ENCODE results near the gene CNNM3.

DNA sequence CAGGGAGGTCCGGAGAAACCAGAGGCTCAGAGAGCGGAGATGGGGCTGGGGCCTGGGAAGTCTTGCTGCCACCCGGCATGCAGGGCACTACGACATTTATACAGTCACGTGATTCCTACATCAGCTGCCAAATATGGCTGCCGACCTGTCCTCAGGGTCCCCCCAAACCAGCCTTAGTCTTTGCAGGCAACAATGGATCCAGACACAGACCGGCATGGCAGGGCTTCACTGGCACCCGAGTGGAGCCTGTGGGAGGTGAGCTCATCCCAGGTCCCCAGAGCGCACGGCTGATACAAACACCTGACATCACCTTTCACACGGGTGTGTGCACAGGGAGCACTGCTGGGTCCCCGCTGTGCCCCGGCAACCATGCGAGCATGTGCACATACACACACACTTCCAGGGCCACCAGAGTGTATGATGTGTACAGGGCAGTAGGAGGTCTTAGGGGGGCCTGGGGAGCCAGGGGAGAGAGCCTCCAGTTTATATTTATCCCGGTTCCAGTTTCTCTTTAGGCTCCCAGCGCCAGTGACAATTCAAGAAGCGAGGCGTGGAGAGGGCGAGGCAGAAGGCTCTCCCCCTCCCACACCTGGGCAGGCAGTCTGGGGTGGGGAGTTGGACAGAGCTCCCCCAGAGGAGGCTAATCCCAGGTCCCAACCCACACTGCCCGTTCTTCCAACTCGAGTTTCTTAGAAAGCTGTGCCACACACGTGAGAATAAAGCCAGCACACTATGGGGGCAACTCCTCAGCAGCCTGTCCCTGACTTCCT lies 51.1 kb downstream of the CNNM3 start:
- TF ChIP-seq, protein P1, sequence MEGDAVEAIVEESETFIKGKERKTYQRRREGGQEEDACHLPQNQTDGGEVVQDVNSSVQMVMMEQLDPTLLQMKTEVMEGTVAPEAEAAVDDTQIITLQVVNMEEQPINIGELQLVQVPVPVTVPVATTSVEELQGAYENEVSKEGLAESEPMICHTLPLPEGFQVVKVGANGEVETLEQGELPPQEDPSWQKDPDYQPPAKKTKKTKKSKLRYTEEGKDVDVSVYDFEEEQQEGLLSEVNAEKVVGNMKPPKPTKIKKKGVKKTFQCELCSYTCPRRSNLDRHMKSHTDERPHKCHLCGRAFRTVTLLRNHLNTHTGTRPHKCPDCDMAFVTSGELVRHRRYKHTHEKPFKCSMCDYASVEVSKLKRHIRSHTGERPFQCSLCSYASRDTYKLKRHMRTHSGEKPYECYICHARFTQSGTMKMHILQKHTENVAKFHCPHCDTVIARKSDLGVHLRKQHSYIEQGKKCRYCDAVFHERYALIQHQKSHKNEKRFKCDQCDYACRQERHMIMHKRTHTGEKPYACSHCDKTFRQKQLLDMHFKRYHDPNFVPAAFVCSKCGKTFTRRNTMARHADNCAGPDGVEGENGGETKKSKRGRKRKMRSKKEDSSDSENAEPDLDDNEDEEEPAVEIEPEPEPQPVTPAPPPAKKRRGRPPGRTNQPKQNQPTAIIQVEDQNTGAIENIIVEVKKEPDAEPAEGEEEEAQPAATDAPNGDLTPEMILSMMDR (tag by site-specific recombination; IDR thresholded peaks at IDR 0.05): no peak
- no peak for TF ChIP-seq ZNF239 (tag by site-specific recombination; IDR thresholded peaks at IDR 0.05)
- TF ChIP-seq, protein P2, sequence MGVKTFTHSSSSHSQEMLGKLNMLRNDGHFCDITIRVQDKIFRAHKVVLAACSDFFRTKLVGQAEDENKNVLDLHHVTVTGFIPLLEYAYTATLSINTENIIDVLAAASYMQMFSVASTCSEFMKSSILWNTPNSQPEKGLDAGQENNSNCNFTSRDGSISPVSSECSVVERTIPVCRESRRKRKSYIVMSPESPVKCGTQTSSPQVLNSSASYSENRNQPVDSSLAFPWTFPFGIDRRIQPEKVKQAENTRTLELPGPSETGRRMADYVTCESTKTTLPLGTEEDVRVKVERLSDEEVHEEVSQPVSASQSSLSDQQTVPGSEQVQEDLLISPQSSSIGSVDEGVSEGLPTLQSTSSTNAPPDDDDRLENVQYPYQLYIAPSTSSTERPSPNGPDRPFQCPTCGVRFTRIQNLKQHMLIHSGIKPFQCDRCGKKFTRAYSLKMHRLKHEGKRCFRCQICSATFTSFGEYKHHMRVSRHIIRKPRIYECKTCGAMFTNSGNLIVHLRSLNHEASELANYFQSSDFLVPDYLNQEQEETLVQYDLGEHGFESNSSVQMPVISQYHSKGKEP (tag by site-specific recombination; IDR thresholded peaks at IDR 0.05): no peak
